Astrocyte (in vitro differentiated cells and primary cell): ENCODE data around the gene AQP2. TPM values are rescaled to one million over a fixed set of nuclear protein-coding genes. Genes with fewer than 3 reads are reported as not detected.

Experiments
- DNase-seq: peaks from one replicate; pipeline ENCODE4 v3.0.0-alpha.2; 2010; ENCODE audit warnings: low read depth
- FAIRE-seq: peaks from 2 replicates; lab custom pipeline; 2011; peaks lifted over from hg19 to GRCh38; lab: Jason Lieb, UNC
- H2AFZ ChIP-seq: 2 replicates; pipeline ENCODE4 v1.6.0; 2012; ENCODE audit warnings: low read depth, low read length, inconsistent platforms
- H3K27ac ChIP-seq: 2 replicates; pipeline ENCODE4 v1.5.1; 2011; ENCODE audit warnings: low read depth, low read length, inconsistent platforms
- H3K27me3 ChIP-seq: 2 replicates; pipeline ENCODE4 v1.6.0; 2011; ENCODE audit warnings: low read length, inconsistent platforms; ENCODE audit not compliant: insufficient read depth
- H3K36me3 ChIP-seq: 2 replicates; pipeline ENCODE4 v1.5.1; 2011; ENCODE audit warnings: low read length, inconsistent platforms; ENCODE audit not compliant: insufficient read depth
- H3K4me1 ChIP-seq: 2 replicates; pipeline ENCODE4 v1.5.1; 2011; ENCODE audit warnings: low read length, inconsistent platforms; ENCODE audit not compliant: insufficient read depth
- H3K4me2 ChIP-seq: 2 replicates; pipeline ENCODE4 v1.6.0; 2012; ENCODE audit warnings: low read length, inconsistent platforms
- H3K4me3 ChIP-seq: 2 replicates; pipeline ENCODE4 v1.5.1; 2011; ENCODE audit warnings: low read depth, mild to moderate bottlenecking, low read length, inconsistent platforms; ENCODE audit not compliant: insufficient read depth
- H3K79me2 ChIP-seq: 2 replicates; pipeline ENCODE4 v1.6.0; 2012; ENCODE audit warnings: mild to moderate bottlenecking, low read length, inconsistent platforms; ENCODE audit not compliant: insufficient read depth
- H3K9ac ChIP-seq: 2 replicates; pipeline ENCODE4 v1.6.0; 2012; ENCODE audit warnings: mild to moderate bottlenecking, low read length, inconsistent platforms
- H3K9me3 ChIP-seq: 2 replicates; pipeline ENCODE4 v1.5.1; 2012; ENCODE audit warnings: low read depth, mild to moderate bottlenecking, low read length, inconsistent platforms; ENCODE audit not compliant: insufficient read depth
- H4K20me1 ChIP-seq: 2 replicates; pipeline ENCODE4 v1.6.0; 2012; ENCODE audit warnings: low read length, inconsistent platforms; ENCODE audit not compliant: insufficient read depth
- H3K27ac Mint-ChIP-seq: one replicate; pipeline ENCODE4 v1.8.0; 2021; ENCODE audit warnings: mild to moderate bottlenecking, mixed read lengths; ENCODE audit not compliant: unreplicated experiment
- H3K27me3 Mint-ChIP-seq: one replicate; pipeline ENCODE4 v1.8.0; 2021; ENCODE audit warnings: low read depth, mixed read lengths; ENCODE audit not compliant: unreplicated experiment
- H3K36me3 Mint-ChIP-seq: one replicate; pipeline ENCODE4 v1.8.0; 2021; ENCODE audit warnings: low read depth, mixed read lengths; ENCODE audit not compliant: unreplicated experiment
- H3K4me1 Mint-ChIP-seq: one replicate; pipeline ENCODE4 v1.8.0; 2021; ENCODE audit warnings: low read depth, mixed read lengths; ENCODE audit not compliant: unreplicated experiment
- H3K4me3 Mint-ChIP-seq: one replicate; pipeline ENCODE4 v1.8.0; 2021; ENCODE audit warnings: mild to moderate bottlenecking, moderate library complexity, mixed read lengths; ENCODE audit not compliant: unreplicated experiment
- H3K9me3 Mint-ChIP-seq: one replicate; pipeline ENCODE4 v1.8.0; 2021; ENCODE audit warnings: mild to moderate bottlenecking, mixed read lengths; ENCODE audit not compliant: unreplicated experiment
- CTCF ChIP-seq: IDR thresholded peaks from 2 replicates; pipeline ENCODE4 v1.5.1; 2011; ENCODE audit warnings: low read depth, mild to moderate bottlenecking, inconsistent platforms, low read length, moderate library complexity; ENCODE audit not compliant: insufficient read depth
- EZH2 ChIP-seq: IDR thresholded peaks from 2 replicates; pipeline ENCODE4 v1.6.1; 2012; ENCODE audit warnings: mild to moderate bottlenecking, low read length, inconsistent platforms; ENCODE audit not compliant: insufficient read depth
- total RNA-seq: library from RNA; stranded (reverse); gene quantifications from 2 replicates; pipeline ENCODE4 v1.2.1, GENCODE V29; 2021

The AQP2 gene
- total RNA-seq, 1 donor from 2014 or later: not detected

- no peak for TF ChIP-seq CTCF
- no peak for TF ChIP-seq EZH2
- H3K27ac Mint-ChIP-seq: peak overlapping the region; percentile 78
- FAIRE-seq (peak; percentile 34), DNase-seq (peak; percentile 81)
- no peaks in the 10 kb centered on the region for H3K9me3 Mint-ChIP-seq
- Histone ChIP-seq H3K79me2 (no peaks in the 10 kb centered on the region), H3K9me3 (no peaks in the 10 kb centered on the region), H3K27me3 (no peaks in the 10 kb centered on the region), H3K4me1 (peaks cover 14% of the 10 kb centered on the region), H3K27ac (peak overlapping the region; percentile 23), H3K4me2 (peak overlapping the region; percentile 72), H2AFZ (peak overlapping the region; percentile 19), H3K36me3 (no peaks in the 10 kb centered on the region), H3K4me3 (no peak overlapping the region), H3K9ac (peak overlapping the region; percentile 44), H4K20me1 (no peaks in the 10 kb centered on the region)
- H3K4me3 Mint-ChIP-seq: no peak overlapping the region
- H3K27me3 Mint-ChIP-seq: peaks cover 3% of the 10 kb centered on the region
- H3K4me1 Mint-ChIP-seq: peaks cover 34% of the 10 kb centered on the region
- peaks cover 2% of the 10 kb centered on the region for H3K36me3 Mint-ChIP-seq
These were observed 33.4 kb downstream of the AQP2 start for GRCh38 chr12:49983892-49984291.

GRCh38 chr12:49984476-49985359 lies 34.2 kb downstream of the AQP2 start:
- H3K4me1 Mint-ChIP-seq: peaks cover 34% of the 10 kb centered on the region
- Histone ChIP-seq H3K9ac (peak overlapping the region; percentile 44), H3K4me1 (peaks cover 14% of the 10 kb centered on the region)

More at GRCh38 chr12:49984476-49985359, 34.2 kb downstream of the AQP2 start:
- Mint-ChIP-seq H3K27me3 (peaks cover 3% of the 10 kb centered on the region), H3K36me3 (peaks cover 2% of the 10 kb centered on the region), H3K27ac (peak overlapping the region; percentile 34), H3K9me3 (no peaks in the 10 kb centered on the region), H3K4me3 (no peak overlapping the region)
- Histone ChIP-seq H3K36me3 (peaks cover 3% of the 10 kb centered on the region), H2AFZ (peak overlapping the region; percentile 19), H3K9me3 (no peaks in the 10 kb centered on the region), H3K4me2 (peak overlapping the region; percentile 72), H3K27me3 (no peaks in the 10 kb centered on the region), H3K4me3 (no peak overlapping the region), H3K27ac (peak overlapping the region; percentile 23), H3K79me2 (no peaks in the 10 kb centered on the region), H4K20me1 (no peaks in the 10 kb centered on the region)
- TF ChIP-seq CTCF (no peak), EZH2 (no peak)
- FAIRE-seq (no peak), DNase-seq (no peak)
